ENCODE data around the gene FUBP3.

The FUBP3 gene

GRCh38 chr9:130635721-130636647, 56.6 kb downstream of the FUBP3 start:
- no peak for DNase-seq

- DNase-seq = no peak
These were observed 57.3 kb downstream of the FUBP3 start for GRCh38 chr9:130636648-130637020.

GRCh38 chr9:130638284-130639123, 59.1 kb downstream of the FUBP3 start:
- no peak for DNase-seq

- peak; percentile 27 for DNase-seq
These were observed 59.9 kb downstream of the FUBP3 start for GRCh38 chr9:130639124-130639765.

GRCh38 chr9:130639866-130640555, 60.6 kb downstream of the FUBP3 start:
- no peak for DNase-seq

- no peak for DNase-seq
These were observed 61.3 kb downstream of the FUBP3 start for GRCh38 chr9:130640681-130641080.

GRCh38 chr9:130642926-130643325, 63.5 kb downstream of the FUBP3 start:
- no peak for DNase-seq

- DNase-seq = no peak
These were observed 71.8 kb downstream of the FUBP3 start for GRCh38 chr9:130651221-130651620.

GRCh38 chr9:130651752-130652151, 72.4 kb downstream of the FUBP3 start:
- DNase-seq = no peak

- no peak for DNase-seq
These were observed 75.5 kb downstream of the FUBP3 start for GRCh38 chr9:130654879-130655278.

GRCh38 chr9:130658893-130659698, 79.7 kb downstream of the FUBP3 start:
- DNase-seq = no peak

GRCh38 chr9:130659699-130660248, 80.4 kb downstream of the FUBP3 start:
- no peak for DNase-seq

- no peak for DNase-seq
These were observed 80.9 kb downstream of the FUBP3 start for GRCh38 chr9:130660326-130660682.

GRCh38 chr9:130660683-130661450, 81.5 kb downstream of the FUBP3 start:
- DNase-seq = no peak

- DNase-seq = no peak
These were observed 82.2 kb downstream of the FUBP3 start for GRCh38 chr9:130661451-130662098.

- DNase-seq = no peak
These were observed 83.0 kb downstream of the FUBP3 start for GRCh38 chr9:130662099-130662969.

GRCh38 chr9:130662970-130663257, 83.5 kb downstream of the FUBP3 start:
- no peak for DNase-seq

GRCh38 chr9:130663258-130663976, 84.0 kb downstream of the FUBP3 start:
- peak; percentile 11 for DNase-seq

GRCh38 chr9:130663977-130664250, 84.5 kb downstream of the FUBP3 start:
- no peak for DNase-seq
